Cardiac septum (tissue), 1 donor: Measurements from ENCODE around the gene YBX2. TPM values are rescaled to one million over a fixed set of nuclear protein-coding genes. Genes with fewer than 3 reads are reported as not detected.
A peak's percentile ranks its signal among the peaks of the same experiment; 100 is the strongest.
"Not testable (repeated sequence)": the region's sequence is repeated elsewhere in the genome, so short reads cannot be mapped to it uniquely, and the experiment has no call there.

Experiments
- DNase-seq: peaks from one replicate; pipeline ENCODE4 v3.0.0-alpha.2; 2020; ENCODE audit warnings: low spot score
- intact Hi-C: fragments of 100-400 bp; cut with DNase I; formaldehyde crosslinking; loops from one replicate; pipeline ENCODE4 v1.14.0; 2022
- long read RNA-seq: library from polyadenylated mRNA; unstranded; transcript quantifications from one replicate; pipeline ENCODE4 v2.0.0, GENCODE V29; 2021
- total RNA-seq: library from RNA; stranded (reverse); fragmentation: NEBNext Ultra II Directional; extraction: Animal tissue kit (Norgen Biotek cat#: 25700); gene quantifications from one replicate; pipeline ENCODE4 v1.2.1, GENCODE V29; 2021
- donor health status: DM: no; HTN: no; CAD: no.

YBX2 gene
- 1.2 TPM for total RNA-seq
- long read RNA-seq, partial matches to known transcripts = 1 of 3 reads
- long read RNA-seq, other reads (novel, unspliced or antisense) = 1 of 3 reads

DNA sequence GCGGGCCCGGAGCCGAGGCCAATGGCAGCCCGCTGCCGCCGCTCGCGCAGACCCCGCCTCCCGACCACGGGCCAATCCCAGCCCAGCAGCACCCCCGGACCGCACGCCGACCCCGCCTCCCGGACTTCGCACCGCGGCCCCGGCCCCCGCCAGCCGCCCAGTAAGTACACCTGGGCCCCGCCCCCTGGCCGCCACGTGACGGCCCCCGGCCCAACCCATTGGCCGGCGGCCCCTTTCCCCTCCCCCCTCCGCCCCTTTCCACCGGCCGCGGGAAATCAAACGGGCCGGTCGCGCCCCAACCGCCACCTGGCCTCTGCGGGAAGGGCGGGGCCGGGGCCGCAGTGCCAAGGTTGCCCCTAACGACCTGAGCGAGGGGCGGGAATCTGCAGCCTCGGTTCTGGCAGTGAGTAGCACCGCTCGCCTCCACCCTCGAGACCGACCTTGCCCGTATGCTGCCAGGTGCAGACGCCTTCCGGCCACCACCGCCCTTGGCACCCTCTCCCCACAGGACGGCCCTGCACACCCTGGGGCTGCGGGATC, at the start of gene YBX2:
YBX2 (minus strand) TSS at position 26 of the 540 bp plus-strand sequence. CDS start 139 bp downstream, outside the sequence.
- peak; percentile 87 for DNase-seq
- intact Hi-C loops = loop anchor here (5.0 kb wide), 1 partner anchor 247 kb away; no protein-coding TSS in a partner anchor

DNA sequence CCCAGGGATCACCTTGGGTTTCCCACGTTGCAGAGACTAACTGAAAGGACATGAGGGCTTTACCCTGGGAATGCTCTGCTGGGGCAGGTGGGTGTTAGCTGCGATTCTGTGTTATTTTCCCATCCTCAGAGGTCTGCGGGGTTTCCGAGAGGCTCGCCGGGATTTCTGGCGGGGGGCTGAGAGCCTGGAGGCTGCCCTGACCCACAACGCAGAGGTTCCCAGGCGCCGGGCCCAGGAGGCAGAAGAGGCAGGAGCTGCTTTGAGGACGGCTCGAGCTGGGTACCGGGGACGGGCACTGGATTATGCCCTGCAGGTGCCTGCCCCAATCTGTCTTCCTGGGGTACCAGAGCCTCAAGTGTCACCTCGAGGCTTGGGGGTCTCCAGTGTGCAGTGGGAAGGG, 48.8 kb upstream of the YBX2 start:
- DNase-seq = no peak
- intact Hi-C loops = no loop called here

GRCh38 chr17:7341842-7342241, 47.4 kb upstream of the YBX2 start:
- intact Hi-C loops = no loop called here
- no peak for DNase-seq

DNA sequence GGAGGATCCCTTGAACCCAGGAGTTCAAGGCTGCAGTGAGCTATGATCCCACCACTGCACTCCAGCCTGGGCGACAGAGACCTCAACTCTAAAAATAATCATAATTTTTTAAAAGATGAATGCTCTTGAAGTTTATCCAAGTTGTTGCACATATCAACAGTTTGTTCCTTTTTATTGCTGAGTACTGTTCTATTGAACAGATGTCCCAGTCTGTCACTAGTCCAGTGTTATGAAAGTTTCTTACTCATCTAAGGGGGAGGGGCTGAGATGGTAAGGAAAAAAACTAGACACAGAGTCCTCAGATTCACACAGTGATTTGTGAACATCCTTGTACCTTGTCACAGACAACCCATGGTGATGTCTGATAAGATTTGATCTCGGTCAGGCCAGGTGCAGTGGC, 45.7 kb upstream of the YBX2 start:
- intact Hi-C loops = no loop called here

DNA sequence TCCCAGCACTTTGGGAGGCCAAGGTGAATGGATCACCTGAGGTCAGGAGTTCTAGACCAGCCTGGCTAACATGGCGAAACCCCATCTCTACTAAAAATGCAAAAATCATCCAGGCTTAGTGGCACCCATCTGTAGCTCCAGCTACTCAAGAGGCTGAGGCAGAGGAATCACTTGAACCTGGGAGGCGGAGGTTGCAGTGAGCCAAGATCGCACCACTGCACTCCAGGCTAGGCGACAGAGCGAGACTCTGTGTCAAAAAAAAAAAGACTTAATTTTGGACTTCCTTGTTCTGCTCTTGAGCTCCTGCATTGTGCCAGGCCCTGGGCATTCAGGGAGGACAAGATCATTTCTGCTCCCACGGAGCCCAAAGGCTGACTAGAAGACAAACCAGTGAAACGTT, 43.2 kb upstream of the YBX2 start:
- intact Hi-C loops, DNase-seq: not testable (repeated sequence)

More for the DNA sequence above, 45.7 kb upstream of the YBX2 start:
- DNase-seq = no peak

GRCh38 chr17:7336240-7337175, 42.1 kb upstream of the YBX2 start, which contains the start of gene ACAP1:
Gene ACAP1 (plus strand): TSS chr17:7336529. CDS start chr17:7336735, 206 bp downstream.
- intact Hi-C loops = no loop called here
- DNase-seq = peak; percentile 87

DNA sequence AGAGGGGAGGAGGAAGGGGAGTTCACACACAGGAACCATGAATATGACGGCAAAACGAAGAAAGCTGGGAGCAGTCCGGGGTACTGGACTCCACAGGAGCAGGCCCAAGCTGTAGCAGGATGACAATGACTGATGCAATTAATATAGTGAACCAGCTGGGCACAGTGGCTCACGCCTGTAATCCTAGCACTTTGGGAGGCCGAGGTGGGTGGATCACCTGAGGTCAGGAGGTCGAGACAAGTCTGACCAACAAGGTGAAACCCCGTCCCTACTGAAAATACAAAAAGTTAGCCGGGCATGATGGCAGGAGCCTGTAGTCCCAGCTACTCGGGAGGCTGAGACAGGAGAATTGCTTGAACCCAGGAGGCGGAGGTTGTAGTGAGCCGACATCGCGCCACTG, 41.3 kb upstream of the YBX2 start:
- DNase-seq, intact Hi-C loops: not testable (repeated sequence)

- intact Hi-C loops = no loop called here
- no peak for DNase-seq
Observed at GRCh38 chr17:7334938-7335538, 40.6 kb upstream of the YBX2 start.

DNA sequence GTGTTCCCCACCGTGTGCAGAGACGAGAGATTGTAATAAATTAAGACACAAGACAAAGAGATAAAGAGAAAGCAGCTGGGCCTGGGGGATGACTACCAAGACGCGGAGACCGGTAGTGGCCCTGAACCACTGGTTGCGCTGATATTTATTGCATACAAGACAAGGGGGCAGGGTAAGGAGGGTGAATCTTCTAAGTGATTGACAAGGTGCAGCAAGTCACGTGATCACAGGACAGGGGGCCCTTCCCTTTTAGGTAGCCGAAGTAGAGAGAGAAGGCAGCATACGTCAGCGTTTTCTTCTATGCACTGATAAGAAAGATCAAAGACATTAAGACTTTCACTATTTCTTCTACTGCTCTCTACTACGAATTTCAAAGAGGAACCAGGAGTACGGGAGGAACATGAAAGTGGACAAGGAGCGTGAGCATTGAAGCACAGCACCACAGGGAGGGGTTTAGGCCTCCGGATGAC, 38.2 kb upstream of the YBX2 start:
- intact Hi-C loops, DNase-seq: not testable (repeated sequence)

- DNase-seq = no peak
- intact Hi-C loops = no loop called here
Observed at GRCh38 chr17:7332111-7332510, 37.7 kb upstream of the YBX2 start.

- DNase-seq = no peak
- intact Hi-C loops = loop anchor here (2.0 kb wide), 1 partner anchor 16 kb away; no protein-coding TSS in a partner anchor
Observed at GRCh38 chr17:7330638-7331015, 36.2 kb upstream of the YBX2 start.

DNA sequence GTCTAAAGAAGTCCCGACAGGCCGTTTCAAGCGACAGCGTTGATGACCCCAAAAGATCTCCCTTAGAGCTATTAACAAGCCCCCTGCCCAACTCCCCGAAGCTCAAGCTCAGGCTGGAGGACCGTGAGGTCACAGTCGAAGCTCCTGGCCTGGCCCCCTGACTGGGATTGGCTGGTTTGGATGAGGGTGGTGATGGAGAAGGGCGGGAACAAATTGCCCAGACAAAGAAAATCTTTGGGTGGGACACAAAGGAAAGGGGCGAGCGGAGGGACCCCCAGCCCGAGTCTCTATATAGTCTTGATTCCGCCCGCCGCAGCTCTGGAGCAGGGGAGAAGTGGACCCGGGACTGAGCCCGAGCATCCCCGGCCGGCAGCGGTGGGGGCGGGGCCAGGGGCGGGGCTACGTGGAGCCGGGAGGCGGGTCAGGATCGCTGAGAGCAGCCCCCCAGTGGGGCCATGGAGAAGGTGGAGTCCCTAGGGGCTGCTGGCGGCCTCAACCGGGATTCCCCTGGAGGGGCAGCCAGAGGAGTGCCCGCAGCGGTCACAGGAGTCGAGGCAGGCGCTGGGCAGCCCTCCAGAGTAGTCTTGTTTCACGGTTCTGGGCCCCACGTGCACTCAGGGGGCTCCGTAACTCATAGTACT, 35.7 kb upstream of the YBX2 start:
- intact Hi-C loops = loop anchor here (1.0 to 2.0 kb wide), 3 partner anchors 17 to 21 kb away; no protein-coding TSS in a partner anchor
- peak; percentile 93 for DNase-seq

DNA sequence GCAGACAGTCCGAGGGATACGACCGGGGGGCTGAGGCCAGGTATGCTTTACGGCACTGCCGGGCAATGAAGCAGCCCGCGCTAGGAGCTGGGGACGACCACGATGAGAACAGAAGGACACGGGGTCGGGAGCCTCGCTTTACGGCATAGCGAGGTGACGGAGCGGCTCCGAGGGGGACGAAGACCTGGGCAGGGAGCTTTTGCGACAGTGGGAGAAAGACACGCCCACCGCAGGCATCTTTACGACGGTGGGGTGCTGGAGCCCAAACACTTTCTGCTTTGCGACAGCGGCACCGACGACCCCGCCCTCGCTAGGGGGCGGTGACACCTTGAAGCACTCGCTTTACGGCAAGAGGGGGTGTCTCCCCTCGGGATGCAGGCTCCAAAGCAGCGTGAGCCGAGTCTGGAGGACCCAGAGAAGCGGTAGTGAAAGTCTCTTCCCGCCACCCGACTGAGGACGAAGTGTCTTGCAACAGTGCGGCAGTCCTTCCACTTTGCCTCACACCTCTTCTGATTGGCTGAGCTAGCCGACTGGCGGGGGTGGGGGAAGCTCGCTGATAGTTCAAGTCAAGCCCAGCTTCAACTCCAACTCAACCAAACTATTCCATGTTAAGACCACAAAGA, 35.0 kb upstream of the YBX2 start:
- peak; percentile 98 for DNase-seq
- intact Hi-C loops = loop anchor here (1.0 to 2.0 kb wide), 2 partner anchors 21 to 22 kb away; no protein-coding TSS in a partner anchor

GRCh38 chr17:7328840-7329373, 34.5 kb upstream of the YBX2 start, which contains the start of gene NEURL4:
Gene NEURL4 (minus strand): TSS chr17:7329335. CDS start chr17:7329312, 23 bp downstream.
- intact Hi-C loops = loop anchor here (1.0 to 2.0 kb wide), 2 partner anchors 20 to 22 kb away; no protein-coding TSS in a partner anchor
- DNase-seq = no peak

DNA sequence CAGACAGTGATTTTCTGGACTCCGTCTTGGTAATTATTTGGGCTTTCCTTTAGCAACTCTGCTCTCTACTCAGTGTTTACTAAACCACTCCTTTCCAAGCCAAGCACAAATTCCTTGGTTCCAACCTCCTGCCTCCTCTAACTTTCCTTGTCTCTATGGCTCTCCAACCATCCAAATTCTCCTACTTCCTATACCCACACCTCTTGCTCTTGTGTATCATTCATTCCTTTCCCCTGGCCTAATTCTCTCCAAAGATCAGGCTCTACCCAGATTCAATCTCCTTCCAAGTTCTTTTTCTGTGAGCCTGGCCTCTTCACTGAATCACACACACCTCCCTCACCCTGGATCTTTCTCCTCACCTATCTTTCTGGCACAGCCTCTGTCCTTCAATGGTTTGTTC, 33.6 kb upstream of the YBX2 start:
- DNase-seq = no peak
- intact Hi-C loops = loop anchor here (2.0 kb wide), 1 partner anchor 19 kb away; no protein-coding TSS in a partner anchor

- intact Hi-C loops = no loop called here
- no peak for DNase-seq
Observed at GRCh38 chr17:7327501-7327900, 33.1 kb upstream of the YBX2 start.

GRCh38 chr17:7327056-7327455, 32.6 kb upstream of the YBX2 start:
- intact Hi-C loops = no loop called here
- DNase-seq = no peak

DNA sequence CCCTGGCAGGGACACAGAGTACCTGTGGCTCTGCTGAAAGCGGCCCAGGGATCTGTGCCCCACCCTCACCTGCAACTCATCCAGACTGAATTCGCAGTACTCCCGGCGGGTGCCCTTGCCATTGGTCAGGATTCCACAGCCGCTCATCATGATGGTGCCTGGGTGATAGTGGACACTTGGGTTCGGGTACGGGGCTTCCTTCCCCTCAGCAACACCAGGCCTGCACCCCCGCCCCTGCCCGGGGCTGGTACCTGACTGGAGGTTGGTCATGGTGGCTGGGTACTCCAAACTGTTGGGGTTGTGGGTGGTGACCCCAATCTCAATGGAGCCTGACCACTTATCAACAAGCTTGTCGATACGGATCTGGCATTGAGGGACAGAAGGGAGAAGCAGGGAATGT, 31.7 kb upstream of the YBX2 start:
- intact Hi-C loops = no loop called here
- no peak for DNase-seq
